HepG2 (cell line): ENCODE data around the gene LEPROT. TPM values are rescaled to one million over a fixed set of nuclear protein-coding genes. Genes with fewer than 3 reads are reported as not detected.

Experiments used
- ATAC-seq: fragments of 200-7000 bp; cut with Tn5 transposase; 3 replicates; pipeline ENCODE4 v1.9.1; 2020; ENCODE audit warnings: mild to moderate bottlenecking, moderate library complexity
- BruUV-seq: library from RNA; stranded (reverse); fragments of 400-500 nt; replicated peaks from 2 replicates; lab custom pipeline; 2021; lab: Mats Ljungman, UMichigan
- CTCF ChIA-PET: fragments of 300-600 bp; formaldehyde crosslinking; extraction: SDS; loops from one replicate; lab custom pipeline; 2021; ENCODE audit warnings: low total read pairs, inconsistent platforms, low intra/inter-chr PET ratio; lab: Yijun Ruan, JAX
- POLR2A ChIA-PET: fragments of 350-600 bp; sonication (Branson Sonifier 250); formaldehyde crosslinking; loops from one replicate; lab custom pipeline; 2020; ENCODE audit warnings: antibody characterized with exemption, inconsistent platforms; lab: Yijun Ruan, JAX
- DNase-seq: peaks from one replicate; pipeline ENCODE4 v3.0.0-alpha.2; 2015; ENCODE audit warnings: low spot score
- FAIRE-seq: peaks from 3 replicates; lab custom pipeline; 2011; peaks lifted over from hg19 to GRCh38; lab: Jason Lieb, UNC
- H2AFZ ChIP-seq: one replicate; pipeline ENCODE4 v1.6.1; 2011; ENCODE audit warnings: low read length, inconsistent platforms
- H3K27ac ChIP-seq: fragments of 300-600 bp; 3 replicates; pipeline ENCODE4 v1.8.0; 2011; ENCODE audit warnings: mixed run types, mild to moderate bottlenecking, mixed read lengths, low read length, inconsistent platforms; ENCODE audit not compliant: insufficient read depth; ENCODE audit errors: extremely low read length
- H3K27me3 ChIP-seq, 2 experiments: fragments of 200-600 bp in 1 of 2; 2 replicates in 1 of 2; 3 replicates in 1 of 2; pipeline versions ENCODE4 v1.6.0 to v1.8.0; 2011; ENCODE audit warnings: low read length in 2 of 2, mild to moderate bottlenecking in 2 of 2, moderate library complexity in 2 of 2, inconsistent platforms in 1 of 2; ENCODE audit not compliant: insufficient read depth in 2 of 2, control insufficient read depth in 1 of 2
- H3K36me3 ChIP-seq, 2 experiments: fragments of 200-600 bp in 1 of 2; replicated peaks in 1 of 2; 2 replicates in 1 of 2; 3 replicates in 1 of 2; pipeline versions ENCODE4 v1.5.1 to v1.8.0; 2011; ENCODE audit warnings: low read length in 2 of 2, inconsistent platforms in 1 of 2; ENCODE audit not compliant: insufficient read depth in 2 of 2, control insufficient read depth in 1 of 2
- H3K4me1 ChIP-seq: 2 replicates; pipeline ENCODE4 v1.5.1; 2012; ENCODE audit warnings: low read length, inconsistent platforms; ENCODE audit not compliant: insufficient read depth
- H3K4me2 ChIP-seq: 2 replicates; pipeline ENCODE4 v1.6.0; 2011; ENCODE audit warnings: low read depth, low read length, inconsistent platforms
- H3K4me3 ChIP-seq, 3 experiments: fragments of 200-600 bp in 1 of 3; sonication (generic), shearing (Covaris generic) in 1 of 3; replicated peaks in 1 of 3; 2 replicates each; pipeline ENCODE4 v1.5.1; 2011 to 2016; ENCODE audit warnings: low read length in 3 of 3, inconsistent platforms in 2 of 3, low read depth in 2 of 3, mild to moderate bottlenecking in 2 of 3, control low read depth in 1 of 3, mixed read lengths in 1 of 3; ENCODE audit not compliant: insufficient read depth in 1 of 3
- H3K79me2 ChIP-seq: one replicate; pipeline ENCODE4 v1.6.1; 2011; ENCODE audit warnings: low read length, inconsistent platforms; ENCODE audit not compliant: insufficient read depth
- H3K9ac ChIP-seq: 2 replicates; pipeline ENCODE4 v1.6.0; 2011; ENCODE audit warnings: mild to moderate bottlenecking, low read depth, low read length, inconsistent platforms; ENCODE audit not compliant: insufficient read depth
- H3K9me3 ChIP-seq: 2 replicates; pipeline ENCODE4 v1.5.1; 2012; ENCODE audit warnings: mild to moderate bottlenecking, low read length
- H4K20me1 ChIP-seq: 2 replicates; pipeline ENCODE4 v1.6.0; 2011; ENCODE audit warnings: inconsistent platforms, mild to moderate bottlenecking, low read length, moderate library complexity; ENCODE audit not compliant: insufficient read depth
- ARNTL ChIP-seq: sonication (generic); formaldehyde crosslinking; IDR thresholded peaks from 2 replicates; pipeline ENCODE4 v1.4.0; 2020; ENCODE audit warnings: mild to moderate bottlenecking, missing genetic modification reagents
- ATAD3A ChIP-seq: sonication (generic); formaldehyde crosslinking; IDR thresholded peaks from 2 replicates; pipeline ENCODE4 v1.4.0; 2020; ENCODE audit warnings: missing genetic modification reagents
- CAMTA2 ChIP-seq: sonication (generic); formaldehyde crosslinking; IDR thresholded peaks from 2 replicates; pipeline ENCODE4 v1.4.0; 2020; ENCODE audit warnings: mild to moderate bottlenecking, missing genetic modification reagents, borderline replicate concordance
- CEBPG ChIP-seq: IDR thresholded peaks from 2 replicates; pipeline ENCODE4 v1.6.1; 2016
- CREM ChIP-seq, 2 experiments: sonication (generic) in 1 of 2; formaldehyde crosslinking in 1 of 2; IDR thresholded peaks; 2 replicates each; pipeline versions ENCODE4 v1.4.0 to v1.6.1; 2016 to 2020; ENCODE audit warnings: antibody characterized with exemption in 1 of 2, mild to moderate bottlenecking in 1 of 2, missing genetic modification reagents in 1 of 2
- ZKSCAN5 ChIP-seq: sonication (generic); formaldehyde crosslinking; IDR thresholded peaks from 2 replicates; pipeline ENCODE4 v1.5.1; 2020; ENCODE audit warnings: mild to moderate bottlenecking, missing genetic modification reagents
- ZNF746 ChIP-seq: sonication (generic); formaldehyde crosslinking; IDR thresholded peaks from 2 replicates; pipeline ENCODE4 v1.8.0; 2022; ENCODE audit warnings: mild to moderate bottlenecking, missing genetic modification reagents
- ZZZ3 ChIP-seq: sonication (generic); formaldehyde crosslinking; IDR thresholded peaks from 2 replicates; pipeline ENCODE4 v1.4.0; 2020; ENCODE audit warnings: missing genetic modification reagents, mild to moderate bottlenecking, borderline replicate concordance
- WGBS: methylation state at CpG from one replicate; pipeline ENCODE4 v1.1.6; 2017; ENCODE audit warnings: low lambda C conversion rate; 5-methylcytosine and 5-hydroxymethylcytosine counted together
- in situ Hi-C: cut with HindIII; loops from 2 replicates; pipeline ENCODE4 v1.10.0; 2017; ENCODE audit warnings: low pct_unique_long_range_greater_than_20kb; ENCODE audit not compliant: extremely low pct_ligation_motif_present
- intact Hi-C: fragments of 100-400 bp; cut with micrococcal nuclease; formaldehyde crosslinking; loops from one replicate; pipeline ENCODE4 v1.10.0; 2022; ENCODE audit not compliant: unreplicated experiment
- polyA plus RNA-seq, 8 experiments: library from polyadenylated mRNA; depleted of rRNA in 3 of 8; stranded (reverse) in 7 of 8; unstranded in 1 of 8; fragments of >200 nt; fragmentation: Illumina TruSeq in 4 of 8; extraction: Trizol in 4 of 8; gene quantifications; 2 replicates each; pipeline versions ENCODE4 v1.2.1 to v1.2.3, GENCODE V29; 2011 to 2016; ENCODE audit warnings: low read depth in 4 of 8, missing spikeins in 1 of 8, mixed read lengths in 1 of 8; ENCODE audit not compliant: insufficient read depth in 1 of 8
- total RNA-seq, 5 experiments: library from RNA; depleted of rRNA; stranded (reverse); fragments of >200 nt; fragmentation: Illumina TruSeq; extraction: Trizol; gene quantifications; 2 replicates each; pipeline ENCODE4 v1.2.3, GENCODE V29; 2016; ENCODE audit warnings: low read depth in 1 of 5
- TF ChIP-seq, protein P1 (sequence below): sonication (generic); formaldehyde crosslinking; IDR thresholded peaks from 2 replicates; pipeline ENCODE4 v1.4.0; 2020; ENCODE audit warnings: missing genetic modification reagents
- TF ChIP-seq, protein P2 (sequence below): sonication (generic); formaldehyde crosslinking; IDR thresholded peaks from 2 replicates; pipeline ENCODE4 v1.4.0; 2020; ENCODE audit warnings: missing genetic modification reagents
- TF ChIP-seq, protein P3 (sequence below): sonication (generic); formaldehyde crosslinking; IDR thresholded peaks from 2 replicates; pipeline ENCODE4 v1.4.0; 2020; ENCODE audit warnings: missing genetic modification reagents, borderline replicate concordance
- TF ChIP-seq, protein P4 (sequence below): sonication (generic); formaldehyde crosslinking; IDR thresholded peaks from 2 replicates; pipeline ENCODE4 v1.5.0; 2020; ENCODE audit warnings: missing genetic modification reagents
- TF ChIP-seq, protein P5 (sequence below): sonication (generic); formaldehyde crosslinking; IDR thresholded peaks from 2 replicates; pipeline ENCODE4 v1.5.0; 2020; ENCODE audit warnings: mild to moderate bottlenecking, missing genetic modification reagents
- TF ChIP-seq, protein P6 (sequence below): sonication (generic); formaldehyde crosslinking; IDR thresholded peaks from 2 replicates; pipeline ENCODE4 v1.8.0; 2022; ENCODE audit warnings: mild to moderate bottlenecking, missing genetic modification reagents, moderate library complexity

Gene LEPROT
- total and polyA plus RNA-seq, 2 of the 13 experiments (the other 11 are each of a cell fraction or from before 2014, with no cell fraction given), result 36.8 to 51.4 TPM

DNA sequence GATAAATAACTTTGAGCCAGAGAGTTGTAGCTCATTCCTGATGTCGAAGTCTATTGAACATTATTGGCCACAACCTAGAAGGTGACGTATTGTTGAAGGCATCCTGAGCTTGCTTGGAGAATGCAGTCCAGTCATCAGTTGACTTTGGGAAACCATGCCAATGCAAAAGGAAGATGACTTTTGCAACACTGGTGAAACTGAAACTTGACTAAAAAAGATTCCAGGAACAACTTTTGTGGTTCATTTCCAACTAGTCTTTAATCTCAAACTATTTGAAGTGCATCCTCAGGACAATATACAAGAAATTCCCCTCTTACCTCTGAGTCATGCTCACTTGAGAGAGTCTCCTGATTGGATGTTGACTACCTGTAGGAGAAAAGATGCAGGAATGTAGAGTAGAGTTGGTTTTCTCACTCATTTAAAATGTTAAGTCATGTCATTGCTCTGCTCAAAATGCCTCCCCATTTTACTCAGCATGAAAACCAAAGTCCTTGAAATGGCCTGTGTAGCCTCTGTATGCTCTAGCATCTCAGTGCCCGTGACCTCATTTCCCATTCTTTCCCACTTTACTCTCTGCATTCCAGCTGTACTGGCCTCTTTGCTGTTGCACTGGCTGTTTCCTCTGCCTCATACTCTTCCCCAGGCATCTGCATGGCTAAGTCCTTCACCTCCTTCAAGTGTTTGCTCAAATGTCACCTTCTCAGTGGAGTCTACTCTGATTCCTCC is 24.4 kb upstream of the LEPROT start:
- no peak overlapping the region for H2AFZ ChIP-seq
- intact Hi-C loops, result no loop called here
- H3K4me1 ChIP-seq, result 0 out of 2 replicates have a peak, but pooled peaks cover under 1% of the 10 kb centered on the region
- H3K9me3 ChIP-seq, result no peaks in the 10 kb centered on the region
- ChIA-PET POLR2A (no interaction called here), CTCF (no interaction called here)
- H3K27me3 ChIP-seq, result no peaks in the 10 kb centered on the region
- H3K4me3 ChIP-seq, result no peak overlapping the region
- WGBS, result 91% methylated on average over 3 of the region's 3 CpGs
- no TSS peak for BruUV-seq
- H3K4me2 ChIP-seq, result no peak overlapping the region
- in situ Hi-C loops, result no loop called here
- H3K79me2 ChIP-seq, result no peaks in the 10 kb centered on the region
- no peak for DNase-seq
- H3K36me3 ChIP-seq, result no peaks in the 10 kb centered on the region
- FAIRE-seq, result no peak
- H4K20me1 ChIP-seq, result no peaks in the 10 kb centered on the region
- no peak for ATAC-seq
- no peak overlapping the region for H3K9ac ChIP-seq
- no peak overlapping the region for H3K27ac ChIP-seq
- TF ChIP-seq ATAD3A (CRISPR knock-in tag) (no peak), CAMTA2 (no peak), ZZZ3 (CRISPR knock-in tag) (no peak), CEBPG (CRISPR knock-in tag) (no peak), ZKSCAN5 (CRISPR knock-in tag) (no peak), ARNTL (no peak), ZNF746 (no peak), CREM (IDR thresholded peaks at IDR 0.05) (no peak), CREM (CRISPR knock-in tag; IDR thresholded peaks at IDR 0.05) (no peak)
- TF ChIP-seq, protein P1, sequence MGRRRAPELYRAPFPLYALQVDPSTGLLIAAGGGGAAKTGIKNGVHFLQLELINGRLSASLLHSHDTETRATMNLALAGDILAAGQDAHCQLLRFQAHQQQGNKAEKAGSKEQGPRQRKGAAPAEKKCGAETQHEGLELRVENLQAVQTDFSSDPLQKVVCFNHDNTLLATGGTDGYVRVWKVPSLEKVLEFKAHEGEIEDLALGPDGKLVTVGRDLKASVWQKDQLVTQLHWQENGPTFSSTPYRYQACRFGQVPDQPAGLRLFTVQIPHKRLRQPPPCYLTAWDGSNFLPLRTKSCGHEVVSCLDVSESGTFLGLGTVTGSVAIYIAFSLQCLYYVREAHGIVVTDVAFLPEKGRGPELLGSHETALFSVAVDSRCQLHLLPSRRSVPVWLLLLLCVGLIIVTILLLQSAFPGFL (CRISPR knock-in tag), result no peak
- TF ChIP-seq, protein P2, sequence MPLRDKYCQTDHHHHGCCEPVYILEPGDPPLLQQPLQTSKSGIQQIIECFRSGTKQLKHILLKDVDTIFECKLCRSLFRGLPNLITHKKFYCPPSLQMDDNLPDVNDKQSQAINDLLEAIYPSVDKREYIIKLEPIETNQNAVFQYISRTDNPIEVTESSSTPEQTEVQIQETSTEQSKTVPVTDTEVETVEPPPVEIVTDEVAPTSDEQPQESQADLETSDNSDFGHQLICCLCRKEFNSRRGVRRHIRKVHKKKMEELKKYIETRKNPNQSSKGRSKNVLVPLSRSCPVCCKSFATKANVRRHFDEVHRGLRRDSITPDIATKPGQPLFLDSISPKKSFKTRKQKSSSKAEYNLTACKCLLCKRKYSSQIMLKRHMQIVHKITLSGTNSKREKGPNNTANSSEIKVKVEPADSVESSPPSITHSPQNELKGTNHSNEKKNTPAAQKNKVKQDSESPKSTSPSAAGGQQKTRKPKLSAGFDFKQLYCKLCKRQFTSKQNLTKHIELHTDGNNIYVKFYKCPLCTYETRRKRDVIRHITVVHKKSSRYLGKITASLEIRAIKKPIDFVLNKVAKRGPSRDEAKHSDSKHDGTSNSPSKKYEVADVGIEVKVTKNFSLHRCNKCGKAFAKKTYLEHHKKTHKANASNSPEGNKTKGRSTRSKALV (CRISPR knock-in tag), result no peak
- TF ChIP-seq, protein P3, sequence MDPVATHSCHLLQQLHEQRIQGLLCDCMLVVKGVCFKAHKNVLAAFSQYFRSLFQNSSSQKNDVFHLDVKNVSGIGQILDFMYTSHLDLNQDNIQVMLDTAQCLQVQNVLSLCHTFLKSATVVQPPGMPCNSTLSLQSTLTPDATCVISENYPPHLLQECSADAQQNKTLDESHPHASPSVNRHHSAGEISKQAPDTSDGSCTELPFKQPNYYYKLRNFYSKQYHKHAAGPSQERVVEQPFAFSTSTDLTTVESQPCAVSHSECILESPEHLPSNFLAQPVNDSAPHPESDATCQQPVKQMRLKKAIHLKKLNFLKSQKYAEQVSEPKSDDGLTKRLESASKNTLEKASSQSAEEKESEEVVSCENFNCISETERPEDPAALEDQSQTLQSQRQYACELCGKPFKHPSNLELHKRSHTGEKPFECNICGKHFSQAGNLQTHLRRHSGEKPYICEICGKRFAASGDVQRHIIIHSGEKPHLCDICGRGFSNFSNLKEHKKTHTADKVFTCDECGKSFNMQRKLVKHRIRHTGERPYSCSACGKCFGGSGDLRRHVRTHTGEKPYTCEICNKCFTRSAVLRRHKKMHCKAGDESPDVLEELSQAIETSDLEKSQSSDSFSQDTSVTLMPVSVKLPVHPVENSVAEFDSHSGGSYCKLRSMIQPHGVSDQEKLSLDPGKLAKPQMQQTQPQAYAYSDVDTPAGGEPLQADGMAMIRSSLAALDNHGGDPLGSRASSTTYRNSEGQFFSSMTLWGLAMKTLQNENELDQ (CRISPR knock-in tag), result no peak
- TF ChIP-seq, protein P4, sequence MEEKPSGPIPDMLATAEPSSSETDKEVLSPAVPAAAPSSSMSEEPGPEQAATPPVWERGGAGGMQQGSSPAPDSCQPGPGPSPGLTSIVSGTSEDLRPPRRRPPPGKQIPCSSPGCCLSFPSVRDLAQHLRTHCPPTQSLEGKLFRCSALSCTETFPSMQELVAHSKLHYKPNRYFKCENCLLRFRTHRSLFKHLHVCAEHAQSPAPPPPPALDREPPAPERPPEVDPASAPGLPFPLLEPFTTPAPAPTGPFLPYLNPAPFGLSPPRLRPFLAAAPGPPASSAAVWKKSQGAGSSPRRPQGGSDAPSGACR, result no peak
- TF ChIP-seq, protein P5, sequence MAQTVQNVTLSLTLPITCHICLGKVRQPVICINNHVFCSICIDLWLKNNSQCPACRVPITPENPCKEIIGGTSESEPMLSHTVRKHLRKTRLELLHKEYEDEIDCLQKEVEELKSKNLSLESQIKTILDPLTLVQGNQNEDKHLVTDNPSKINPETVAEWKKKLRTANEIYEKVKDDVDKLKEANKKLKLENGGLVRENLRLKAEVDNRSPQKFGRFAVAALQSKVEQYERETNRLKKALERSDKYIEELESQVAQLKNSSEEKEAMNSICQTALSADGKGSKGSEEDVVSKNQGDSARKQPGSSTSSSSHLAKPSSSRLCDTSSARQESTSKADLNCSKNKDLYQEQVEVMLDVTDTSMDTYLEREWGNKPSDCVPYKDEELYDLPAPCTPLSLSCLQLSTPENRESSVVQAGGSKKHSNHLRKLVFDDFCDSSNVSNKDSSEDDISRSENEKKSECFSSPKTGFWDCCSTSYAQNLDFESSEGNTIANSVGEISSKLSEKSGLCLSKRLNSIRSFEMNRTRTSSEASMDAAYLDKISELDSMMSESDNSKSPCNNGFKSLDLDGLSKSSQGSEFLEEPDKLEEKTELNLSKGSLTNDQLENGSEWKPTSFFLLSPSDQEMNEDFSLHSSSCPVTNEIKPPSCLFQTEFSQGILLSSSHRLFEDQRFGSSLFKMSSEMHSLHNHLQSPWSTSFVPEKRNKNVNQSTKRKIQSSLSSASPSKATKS, result no peak
- TF ChIP-seq, protein P6, sequence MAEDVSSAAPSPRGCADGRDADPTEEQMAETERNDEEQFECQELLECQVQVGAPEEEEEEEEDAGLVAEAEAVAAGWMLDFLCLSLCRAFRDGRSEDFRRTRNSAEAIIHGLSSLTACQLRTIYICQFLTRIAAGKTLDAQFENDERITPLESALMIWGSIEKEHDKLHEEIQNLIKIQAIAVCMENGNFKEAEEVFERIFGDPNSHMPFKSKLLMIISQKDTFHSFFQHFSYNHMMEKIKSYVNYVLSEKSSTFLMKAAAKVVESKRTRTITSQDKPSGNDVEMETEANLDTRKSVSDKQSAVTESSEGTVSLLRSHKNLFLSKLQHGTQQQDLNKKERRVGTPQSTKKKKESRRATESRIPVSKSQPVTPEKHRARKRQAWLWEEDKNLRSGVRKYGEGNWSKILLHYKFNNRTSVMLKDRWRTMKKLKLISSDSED (CRISPR knock-in tag), result no peak
